Measurements from ENCODE around the gene DDO. TPM values are rescaled to one million over a fixed set of nuclear protein-coding genes. Genes with fewer than 3 reads are reported as not detected.

Gene DDO
- total and polyA plus RNA-seq, 9 of the 15 experiments (the other 6 are each of a cell fraction or from before 2014, with no cell fraction given), result not detected

DNA sequence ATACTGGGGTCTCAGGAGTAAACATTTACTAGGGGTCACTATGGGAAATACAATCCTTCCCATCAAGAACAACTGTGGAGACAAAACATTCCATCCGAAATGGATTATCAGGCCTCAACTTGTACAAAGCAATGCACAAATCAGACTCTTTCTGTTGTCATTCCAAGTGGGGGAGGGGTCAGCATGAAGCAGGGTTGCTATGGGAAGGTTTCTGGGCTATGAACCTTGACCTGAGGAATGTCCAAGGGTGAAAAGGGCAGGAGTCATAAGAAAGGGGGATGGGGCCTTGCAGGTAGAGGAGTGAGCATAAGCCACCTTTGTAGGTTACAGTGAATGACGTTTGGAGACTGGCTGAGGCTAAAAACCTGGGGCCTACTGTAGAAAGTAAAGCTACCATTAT is 60.4 kb downstream of the DDO start (continued):
- TF ChIP-seq JUND (IDR thresholded peaks at IDR 0.05; ENCODE audit: borderline replicate concordance, low read depth, low read length) (no peak), JUND (tag; IDR thresholded peaks at IDR 0.05; ENCODE audit: borderline replicate concordance, low read depth, low read length) (no peak), YBX1 (IDR thresholded peaks at IDR 0.05) (no peak), SMARCE1 (IDR thresholded peaks at IDR 0.05) (no peak), BRF1 (IDR thresholded peaks at IDR 0.05; ENCODE audit: borderline replicate concordance, extremely low read depth, insufficient read length) (no peak), FOXA3 (CRISPR knock-in tag; conservative IDR thresholded peaks at IDR 0.05 in 1 of 2, IDR thresholded peaks at IDR 0.05 in 1 of 2) (no peak), HNRNPH1 (optimal IDR thresholded peaks at IDR 0.05; ENCODE audit: low read depth, low read length) (no peak)
- TF ChIP-seq, protein P1, sequence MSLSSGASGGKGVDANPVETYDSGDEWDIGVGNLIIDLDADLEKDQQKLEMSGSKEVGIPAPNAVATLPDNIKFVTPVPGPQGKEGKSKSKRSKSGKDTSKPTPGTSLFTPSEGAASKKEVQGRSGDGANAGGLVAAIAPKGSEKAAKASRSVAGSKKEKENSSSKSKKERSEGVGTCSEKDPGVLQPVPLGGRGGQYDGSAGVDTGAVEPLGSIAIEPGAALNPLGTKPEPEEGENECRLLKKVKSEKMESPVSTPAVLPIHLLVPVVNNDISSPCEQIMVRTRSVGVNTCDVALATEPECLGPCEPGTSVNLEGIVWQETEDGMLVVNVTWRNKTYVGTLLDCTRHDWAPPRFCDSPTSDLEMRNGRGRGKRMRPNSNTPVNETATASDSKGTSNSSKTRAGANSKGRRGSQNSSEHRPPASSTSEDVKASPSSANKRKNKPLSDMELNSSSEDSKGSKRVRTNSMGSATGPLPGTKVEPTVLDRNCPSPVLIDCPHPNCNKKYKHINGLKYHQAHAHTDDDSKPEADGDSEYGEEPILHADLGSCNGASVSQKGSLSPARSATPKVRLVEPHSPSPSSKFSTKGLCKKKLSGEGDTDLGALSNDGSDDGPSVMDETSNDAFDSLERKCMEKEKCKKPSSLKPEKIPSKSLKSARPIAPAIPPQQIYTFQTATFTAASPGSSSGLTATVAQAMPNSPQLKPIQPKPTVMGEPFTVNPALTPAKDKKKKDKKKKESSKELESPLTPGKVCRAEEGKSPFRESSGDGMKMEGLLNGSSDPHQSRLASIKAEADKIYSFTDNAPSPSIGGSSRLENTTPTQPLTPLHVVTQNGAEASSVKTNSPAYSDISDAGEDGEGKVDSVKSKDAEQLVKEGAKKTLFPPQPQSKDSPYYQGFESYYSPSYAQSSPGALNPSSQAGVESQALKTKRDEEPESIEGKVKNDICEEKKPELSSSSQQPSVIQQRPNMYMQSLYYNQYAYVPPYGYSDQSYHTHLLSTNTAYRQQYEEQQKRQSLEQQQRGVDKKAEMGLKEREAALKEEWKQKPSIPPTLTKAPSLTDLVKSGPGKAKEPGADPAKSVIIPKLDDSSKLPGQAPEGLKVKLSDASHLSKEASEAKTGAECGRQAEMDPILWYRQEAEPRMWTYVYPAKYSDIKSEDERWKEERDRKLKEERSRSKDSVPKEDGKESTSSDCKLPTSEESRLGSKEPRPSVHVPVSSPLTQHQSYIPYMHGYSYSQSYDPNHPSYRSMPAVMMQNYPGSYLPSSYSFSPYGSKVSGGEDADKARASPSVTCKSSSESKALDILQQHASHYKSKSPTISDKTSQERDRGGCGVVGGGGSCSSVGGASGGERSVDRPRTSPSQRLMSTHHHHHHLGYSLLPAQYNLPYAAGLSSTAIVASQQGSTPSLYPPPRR (CRISPR knock-in tag; IDR thresholded peaks at IDR 0.05; ENCODE audit: borderline replicate concordance), result no peak
- TF ChIP-seq, protein P2, sequence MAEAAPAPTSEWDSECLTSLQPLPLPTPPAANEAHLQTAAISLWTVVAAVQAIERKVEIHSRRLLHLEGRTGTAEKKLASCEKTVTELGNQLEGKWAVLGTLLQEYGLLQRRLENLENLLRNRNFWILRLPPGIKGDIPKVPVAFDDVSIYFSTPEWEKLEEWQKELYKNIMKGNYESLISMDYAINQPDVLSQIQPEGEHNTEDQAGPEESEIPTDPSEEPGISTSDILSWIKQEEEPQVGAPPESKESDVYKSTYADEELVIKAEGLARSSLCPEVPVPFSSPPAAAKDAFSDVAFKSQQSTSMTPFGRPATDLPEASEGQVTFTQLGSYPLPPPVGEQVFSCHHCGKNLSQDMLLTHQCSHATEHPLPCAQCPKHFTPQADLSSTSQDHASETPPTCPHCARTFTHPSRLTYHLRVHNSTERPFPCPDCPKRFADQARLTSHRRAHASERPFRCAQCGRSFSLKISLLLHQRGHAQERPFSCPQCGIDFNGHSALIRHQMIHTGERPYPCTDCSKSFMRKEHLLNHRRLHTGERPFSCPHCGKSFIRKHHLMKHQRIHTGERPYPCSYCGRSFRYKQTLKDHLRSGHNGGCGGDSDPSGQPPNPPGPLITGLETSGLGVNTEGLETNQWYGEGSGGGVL (CRISPR knock-in tag; IDR thresholded peaks at IDR 0.05), result no peak
